Neural crest cell (in vitro differentiated cells): ENCODE measurements around the gene DPH6. TPM values are rescaled to one million over a fixed set of nuclear protein-coding genes. Genes with fewer than 3 reads are reported as not detected.

ENCODE experiments used
- DNase-seq: peaks from one replicate; pipeline ENCODE4 v3.0.0; 2021; ENCODE audit warnings: low read depth, mixed read lengths, low spot score
- H3K27ac Mint-ChIP-seq: one replicate; pipeline ENCODE4 v1.8.0; 2021; ENCODE audit warnings: mild to moderate bottlenecking, mixed read lengths; ENCODE audit not compliant: unreplicated experiment
- H3K27me3 Mint-ChIP-seq: 2 replicates; pipeline ENCODE4 v1.8.0; 2021; ENCODE audit warnings: low read depth, mild to moderate bottlenecking, mixed read lengths
- H3K36me3 Mint-ChIP-seq: 2 replicates; pipeline ENCODE4 v1.8.0; 2021; ENCODE audit warnings: low read depth, mild to moderate bottlenecking, mixed read lengths
- H3K4me1 Mint-ChIP-seq: 2 replicates; pipeline ENCODE4 v1.8.0; 2021; ENCODE audit warnings: mixed read lengths
- H3K4me3 Mint-ChIP-seq: one replicate; pipeline ENCODE4 v1.8.0; 2021; ENCODE audit warnings: mild to moderate bottlenecking, mixed read lengths
- H3K9me3 Mint-ChIP-seq: 2 replicates; pipeline ENCODE4 v1.8.0; 2021; ENCODE audit warnings: mixed read lengths
- total RNA-seq: library from RNA; stranded (reverse); gene quantifications from 2 replicates; pipeline ENCODE4 v1.2.1, GENCODE V29; 2021
- TF ChIP-seq, protein P1 (sequence below): fragments of 200-600 bp; sonication (generic); conservative IDR thresholded peaks from 2 replicates; pipeline ENCODE4 v1.5.0; 2021; ENCODE audit warnings: antibody characterized with exemption, mild to moderate bottlenecking

The DPH6 gene
- total RNA-seq, 1 donor from 2014 or later: 20.1 TPM

DNA sequence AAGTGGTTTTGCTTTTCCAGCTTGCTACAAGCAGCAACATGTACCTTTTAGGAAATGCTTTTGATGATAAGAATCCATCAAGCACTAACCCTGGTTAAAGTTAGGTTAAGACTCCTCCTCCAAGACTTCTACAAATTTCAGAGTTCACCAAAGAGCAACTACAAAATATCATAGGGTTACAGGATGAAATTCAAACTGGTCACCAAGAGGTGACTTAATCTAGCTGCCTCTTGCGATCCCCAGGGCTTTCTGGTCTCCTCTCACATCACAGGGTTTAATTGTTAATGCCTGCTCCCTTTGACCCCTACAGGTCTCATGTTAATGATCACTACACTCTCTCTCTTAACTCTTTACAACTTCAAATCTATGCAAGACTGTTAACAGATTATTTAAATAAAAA, 66.5 kb downstream of the DPH6 start:
- TF ChIP-seq, protein P1, sequence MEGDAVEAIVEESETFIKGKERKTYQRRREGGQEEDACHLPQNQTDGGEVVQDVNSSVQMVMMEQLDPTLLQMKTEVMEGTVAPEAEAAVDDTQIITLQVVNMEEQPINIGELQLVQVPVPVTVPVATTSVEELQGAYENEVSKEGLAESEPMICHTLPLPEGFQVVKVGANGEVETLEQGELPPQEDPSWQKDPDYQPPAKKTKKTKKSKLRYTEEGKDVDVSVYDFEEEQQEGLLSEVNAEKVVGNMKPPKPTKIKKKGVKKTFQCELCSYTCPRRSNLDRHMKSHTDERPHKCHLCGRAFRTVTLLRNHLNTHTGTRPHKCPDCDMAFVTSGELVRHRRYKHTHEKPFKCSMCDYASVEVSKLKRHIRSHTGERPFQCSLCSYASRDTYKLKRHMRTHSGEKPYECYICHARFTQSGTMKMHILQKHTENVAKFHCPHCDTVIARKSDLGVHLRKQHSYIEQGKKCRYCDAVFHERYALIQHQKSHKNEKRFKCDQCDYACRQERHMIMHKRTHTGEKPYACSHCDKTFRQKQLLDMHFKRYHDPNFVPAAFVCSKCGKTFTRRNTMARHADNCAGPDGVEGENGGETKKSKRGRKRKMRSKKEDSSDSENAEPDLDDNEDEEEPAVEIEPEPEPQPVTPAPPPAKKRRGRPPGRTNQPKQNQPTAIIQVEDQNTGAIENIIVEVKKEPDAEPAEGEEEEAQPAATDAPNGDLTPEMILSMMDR: no peak
- no peak for DNase-seq
- H3K36me3 Mint-ChIP-seq: peaks cover 5% of the 10 kb centered on the region
- H3K4me1 Mint-ChIP-seq: peaks cover 25% of the 10 kb centered on the region
- no peaks in the 10 kb centered on the region for H3K9me3 Mint-ChIP-seq
- H3K4me3 Mint-ChIP-seq: no peak overlapping the region
- no peaks in the 10 kb centered on the region for H3K27me3 Mint-ChIP-seq
- no peak overlapping the region for H3K27ac Mint-ChIP-seq

DNA sequence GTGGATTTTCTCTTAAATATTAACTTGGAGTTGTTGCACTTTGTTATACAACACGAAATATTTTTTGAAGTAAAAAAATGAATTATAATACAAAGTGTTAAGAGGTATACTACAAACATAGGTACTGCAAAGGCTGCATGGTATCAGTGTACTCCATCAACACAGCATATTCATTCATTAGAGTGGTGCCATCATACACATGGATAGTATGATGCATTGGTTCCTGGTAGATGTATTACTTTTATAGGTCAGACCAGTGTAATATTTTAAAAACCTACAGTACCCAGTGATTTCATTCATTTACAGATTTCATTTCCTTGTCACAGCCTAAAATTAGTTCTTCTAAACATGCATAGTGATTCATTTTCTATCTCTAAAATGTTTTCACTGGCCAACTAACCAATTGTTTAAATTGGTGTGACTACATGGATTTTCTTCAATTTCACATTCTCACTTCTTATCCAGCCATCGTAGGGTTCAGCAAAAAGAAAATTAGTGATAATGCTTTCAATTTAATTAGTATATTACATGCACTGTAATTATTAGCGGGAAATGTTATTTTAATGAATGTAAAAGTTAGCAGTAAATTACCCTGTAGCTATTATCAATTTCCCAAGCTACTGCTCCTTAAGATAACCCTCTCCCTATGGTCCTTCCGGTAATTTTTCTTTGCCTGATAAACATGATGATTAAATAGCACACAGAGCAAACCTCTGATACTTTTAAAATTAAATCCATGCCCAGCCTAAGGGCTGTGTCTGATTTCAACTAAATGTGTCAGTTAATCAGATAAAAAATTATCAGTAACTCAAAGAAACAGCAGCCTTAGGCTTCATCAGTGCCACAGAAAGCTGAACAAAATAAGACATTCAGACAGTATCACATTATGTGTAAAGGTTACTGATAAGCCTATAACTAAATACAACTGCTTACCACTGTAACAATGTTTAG, 68.4 kb downstream of the DPH6 start:
- Mint-ChIP-seq H3K9me3 (no peaks in the 10 kb centered on the region), H3K4me3 (no peak overlapping the region), H3K27me3 (no peaks in the 10 kb centered on the region), H3K36me3 (no peaks in the 10 kb centered on the region), H3K27ac (no peak overlapping the region), H3K4me1 (peaks cover 25% of the 10 kb centered on the region)
- TF ChIP-seq, protein P1: no peak
- DNase-seq: no peak

GRCh38 chr15:35471024-35471423, 74.9 kb downstream of the DPH6 start:
- no peaks in the 10 kb centered on the region for H3K27me3 Mint-ChIP-seq
- DNase-seq: no peak
- H3K4me3 Mint-ChIP-seq: no peak overlapping the region
- no peaks in the 10 kb centered on the region for H3K9me3 Mint-ChIP-seq
- no peaks in the 10 kb centered on the region for H3K4me1 Mint-ChIP-seq
- no peak overlapping the region for H3K27ac Mint-ChIP-seq
- TF ChIP-seq, protein P1: no peak
- no peaks in the 10 kb centered on the region for H3K36me3 Mint-ChIP-seq

DNA sequence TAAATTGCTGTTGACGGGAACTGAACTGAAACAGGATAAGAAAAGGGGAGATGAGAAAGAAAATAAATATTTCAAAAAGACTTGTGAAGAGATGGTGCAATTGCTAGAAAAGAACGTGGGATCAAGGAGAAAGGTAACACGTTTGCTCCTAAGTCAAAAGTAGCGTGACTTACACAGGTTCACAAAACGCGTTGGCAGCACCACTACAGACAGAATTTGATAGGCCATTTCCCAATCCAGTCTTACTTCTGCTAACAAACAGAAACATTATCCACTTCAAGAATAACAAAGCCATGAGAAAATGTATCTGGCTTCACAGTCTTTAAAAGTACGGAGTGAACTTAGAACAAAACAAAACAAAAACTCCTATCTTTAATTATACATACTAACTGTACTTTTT, 75.5 kb downstream of the DPH6 start:
- Mint-ChIP-seq H3K27me3 (no peaks in the 10 kb centered on the region), H3K27ac (no peak overlapping the region), H3K4me3 (no peak overlapping the region), H3K4me1 (no peaks in the 10 kb centered on the region), H3K36me3 (no peaks in the 10 kb centered on the region), H3K9me3 (no peaks in the 10 kb centered on the region)
- TF ChIP-seq, protein P1: no peak
- no peak for DNase-seq

- TF ChIP-seq, protein P1: no peak
- Mint-ChIP-seq H3K36me3 (no peaks in the 10 kb centered on the region), H3K4me3 (no peak overlapping the region), H3K27ac (no peak overlapping the region), H3K9me3 (no peaks in the 10 kb centered on the region), H3K4me1 (no peaks in the 10 kb centered on the region), H3K27me3 (no peaks in the 10 kb centered on the region)
- DNase-seq: no peak
Observed at GRCh38 chr15:35466476-35466875, 79.5 kb downstream of the DPH6 start.
